ENCODE data around the gene NDUFS5.
"Not testable (repeated sequence)": the region's sequence is repeated elsewhere in the genome, so short reads cannot be mapped to it uniquely, and the experiment has no call there.

NDUFS5 gene

DNA sequence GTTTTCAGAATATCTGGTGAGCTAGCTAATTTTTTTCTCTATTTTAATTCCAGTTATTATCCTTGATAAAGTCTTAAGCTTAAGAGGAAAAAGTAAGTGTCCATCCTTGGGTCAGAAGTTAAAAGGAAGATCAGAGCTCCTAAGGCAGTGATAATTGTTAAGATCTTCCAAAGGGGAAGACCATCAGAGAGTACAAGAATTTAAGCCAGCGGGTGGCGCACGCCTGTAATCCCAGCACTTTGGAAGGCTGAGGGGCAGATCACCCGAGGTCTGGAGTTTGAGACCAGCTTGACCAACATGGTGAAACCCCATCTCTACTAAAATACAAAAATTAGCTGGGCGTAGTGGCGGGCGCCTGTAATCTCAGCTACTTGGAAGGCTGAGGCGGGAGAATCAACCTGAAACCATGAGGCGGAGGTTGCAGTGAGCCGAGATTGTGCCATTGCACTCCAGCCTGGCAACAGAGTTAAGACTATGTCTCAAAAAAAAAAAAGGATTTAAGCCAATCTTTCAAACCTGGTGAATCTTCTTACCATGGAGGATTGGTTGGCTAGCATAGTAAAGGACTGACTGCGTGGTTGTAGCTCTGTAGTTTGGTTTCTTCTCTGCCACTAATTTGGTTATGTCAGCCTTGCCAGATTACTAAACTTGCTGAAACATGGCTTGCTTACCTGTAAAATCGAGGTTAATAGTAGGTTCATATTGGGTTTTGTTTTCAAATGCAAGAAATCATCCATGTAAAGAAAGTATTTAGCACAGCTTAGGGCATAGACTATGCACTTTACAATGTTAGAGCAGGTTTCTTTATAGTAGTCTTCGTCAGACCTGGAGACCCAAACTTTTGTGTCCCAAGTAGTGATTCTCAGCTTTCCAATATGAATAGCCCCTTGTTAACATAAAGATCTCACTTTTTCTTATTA lies 19.2 kb upstream of the NDUFS5 start:
- in situ Hi-C loops (cut with MboI; ENCODE audit: low pct_unique_long_range_greater_than_20kb, low sequenced_read_pairs) = no loop called here
- no peak for DNase-seq

DNA sequence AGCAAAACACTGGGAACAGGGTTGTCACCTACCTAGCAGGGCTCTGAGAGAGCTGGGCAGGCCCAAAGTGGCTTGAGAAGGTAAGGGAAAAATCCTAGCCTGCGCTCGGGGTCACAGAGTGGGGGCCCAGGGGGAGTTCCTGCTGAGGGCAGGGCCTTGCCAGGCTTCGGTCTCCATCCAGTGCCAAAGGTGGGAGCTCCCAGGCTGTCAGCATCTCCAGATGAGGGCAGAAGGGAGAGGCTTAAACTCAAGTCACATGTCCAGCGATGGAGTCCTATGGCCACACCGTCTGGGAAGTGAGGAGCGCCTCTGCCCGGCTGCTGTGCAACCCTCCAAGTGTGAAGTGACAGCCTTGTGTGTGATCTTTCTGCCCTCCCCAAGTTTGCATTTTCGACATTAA lies 11.2 kb upstream of the NDUFS5 start:
- in situ Hi-C loops (cut with MboI; ENCODE audit: low pct_unique_long_range_greater_than_20kb, low sequenced_read_pairs) = not testable (repeated sequence)

DNA sequence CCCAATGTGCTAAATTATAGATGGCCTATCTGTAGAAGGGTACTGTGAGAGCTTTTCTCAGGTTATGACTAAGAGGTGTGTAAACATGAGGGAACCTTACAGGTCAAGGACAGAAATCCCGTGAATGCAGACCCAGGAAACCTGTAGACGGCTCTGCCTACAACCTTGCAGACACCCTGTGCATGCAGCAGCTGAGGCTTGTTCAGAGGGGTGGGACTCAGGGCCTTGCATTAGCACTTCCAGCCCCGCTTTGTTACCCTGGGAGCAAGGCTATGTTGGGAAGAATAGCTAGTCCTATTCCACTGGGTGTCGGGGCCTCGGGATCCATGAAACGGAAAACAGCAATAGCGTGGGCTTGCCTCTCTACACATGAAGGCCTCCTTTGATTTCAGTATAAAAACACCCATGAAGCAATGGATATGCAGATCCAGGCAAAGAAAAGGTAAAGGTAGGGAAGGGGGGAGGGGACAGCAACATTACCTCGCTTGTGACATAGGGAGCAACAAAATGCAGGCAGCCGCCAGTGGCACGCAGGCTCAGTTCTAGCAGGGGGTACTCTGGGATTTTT lies 9.5 kb upstream of the NDUFS5 start:
- in situ Hi-C loops (cut with MboI; ENCODE audit: low pct_unique_long_range_greater_than_20kb, low sequenced_read_pairs) = no loop called here
- DNase-seq = no peak

More for the DNA sequence above, 11.2 kb upstream of the NDUFS5 start:
- not testable (repeated sequence) for DNase-seq

DNA sequence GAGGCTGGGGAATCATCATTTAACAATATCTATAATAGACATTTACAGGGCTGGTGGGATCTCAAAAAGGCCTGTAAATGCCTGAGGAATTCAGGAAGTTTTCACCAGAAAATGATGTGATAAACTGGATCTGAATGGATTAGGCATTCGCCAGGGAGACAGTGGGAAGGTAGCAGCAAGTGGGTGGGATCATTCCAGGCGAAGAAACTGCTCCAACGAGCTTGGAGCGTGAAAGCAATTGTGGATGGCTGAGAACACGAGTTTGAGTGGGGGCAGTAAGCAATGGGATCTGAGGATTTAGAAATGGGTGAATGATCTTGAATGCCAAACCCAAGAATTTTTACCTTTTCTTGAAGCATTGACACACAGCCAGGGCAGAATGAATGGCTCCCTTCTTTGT lies 8.9 kb upstream of the NDUFS5 start:
- DNase-seq = no peak
- in situ Hi-C loops (cut with MboI; ENCODE audit: low pct_unique_long_range_greater_than_20kb, low sequenced_read_pairs) = no loop called here

DNA sequence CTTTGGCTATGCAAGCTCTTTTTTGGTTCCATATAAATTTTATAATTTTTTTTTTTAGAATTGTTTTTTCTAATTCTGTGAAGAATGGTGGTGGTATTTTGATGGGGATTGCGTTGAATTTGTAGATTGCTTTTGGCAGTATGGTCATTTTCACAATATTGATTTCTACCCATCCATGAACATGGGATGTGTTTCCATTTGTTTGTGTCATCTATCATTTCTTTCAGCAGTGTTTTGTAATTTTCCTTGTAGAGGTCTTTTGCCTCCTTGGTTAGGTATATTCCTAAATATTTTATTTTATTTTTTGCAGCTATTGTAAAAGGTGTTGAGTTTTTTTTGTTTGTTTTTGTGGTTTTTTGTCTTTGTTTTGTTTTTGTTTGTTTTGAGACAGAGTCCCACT lies 5.7 kb upstream of the NDUFS5 start:
- in situ Hi-C loops (cut with MboI; ENCODE audit: low pct_unique_long_range_greater_than_20kb, low sequenced_read_pairs); DNase-seq: not testable (repeated sequence)

DNA sequence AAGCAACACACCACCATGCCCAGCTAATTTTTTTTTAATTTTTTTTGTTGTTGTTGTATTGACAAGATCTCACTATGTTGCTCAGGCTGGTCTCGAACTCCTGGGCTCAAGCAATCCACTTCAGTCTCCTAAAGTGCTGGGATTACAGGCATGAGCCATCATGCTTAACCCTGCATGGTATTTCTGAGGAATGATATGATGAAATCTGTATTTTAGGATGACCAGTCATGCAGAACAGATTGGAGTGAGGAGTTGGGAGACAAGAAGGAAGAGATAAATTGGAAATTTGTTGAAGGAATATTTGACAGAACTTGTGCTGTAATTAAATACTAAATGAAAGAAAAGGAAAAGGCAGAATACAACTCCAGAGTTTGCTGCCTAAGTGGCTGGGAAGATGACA lies 4.7 kb upstream of the NDUFS5 start:
- in situ Hi-C loops (cut with MboI; ENCODE audit: low pct_unique_long_range_greater_than_20kb, low sequenced_read_pairs) = no loop called here
- no peak for DNase-seq

DNA sequence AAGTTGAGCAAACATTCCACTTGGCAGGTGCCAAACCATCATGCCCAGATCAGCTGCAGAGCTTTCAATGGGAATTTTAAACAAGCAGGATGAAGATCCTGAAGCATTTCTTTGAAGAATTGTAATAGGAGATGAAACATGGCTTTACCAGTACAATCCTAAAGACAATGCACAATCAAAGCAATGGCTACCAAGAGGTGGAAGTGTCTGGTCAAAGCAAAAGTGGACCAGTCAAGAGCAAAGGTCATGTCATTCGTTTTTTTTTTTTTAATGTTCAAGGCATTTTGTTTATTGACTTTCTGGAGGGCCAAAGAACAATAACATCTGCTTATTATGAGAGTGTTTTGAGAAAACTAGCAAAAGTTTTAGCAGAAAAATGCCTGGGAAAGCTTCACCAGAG lies 3.0 kb upstream of the NDUFS5 start:
- in situ Hi-C loops (cut with MboI; ENCODE audit: low pct_unique_long_range_greater_than_20kb, low sequenced_read_pairs) = no loop called here
- no peak for DNase-seq

DNA sequence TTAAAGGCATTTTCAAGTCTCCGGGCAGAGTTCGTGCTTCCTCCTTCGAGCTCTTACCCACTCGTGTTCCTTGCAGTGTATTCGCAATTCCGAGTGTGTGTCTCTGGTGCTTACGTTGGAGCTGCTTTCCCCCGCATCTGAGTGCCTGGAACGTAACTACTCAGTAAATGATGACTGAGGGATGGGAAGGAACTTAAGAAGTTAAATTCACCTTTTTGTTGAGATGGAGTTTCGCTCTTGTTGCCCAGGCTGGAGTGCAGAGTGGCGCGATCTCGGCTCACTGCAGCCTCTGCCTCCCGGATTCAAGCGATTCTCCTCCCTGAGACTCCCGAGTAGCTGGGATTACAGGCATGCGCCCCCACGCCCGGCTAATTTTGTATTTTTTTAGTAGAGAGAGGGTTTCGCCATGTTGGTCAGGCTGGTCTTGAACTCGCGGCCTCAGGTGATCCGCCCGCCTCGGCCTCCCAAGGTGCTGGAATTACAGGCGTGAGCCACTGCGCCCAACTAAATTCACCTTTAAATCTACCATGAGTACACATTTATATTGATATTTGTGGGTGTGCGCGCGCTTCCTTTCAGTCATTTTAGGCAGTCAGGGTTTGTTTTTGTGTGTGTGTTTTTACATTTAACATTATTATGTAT lies 837 bp downstream of the NDUFS5 start:
- DNase-seq = no peak
- in situ Hi-C loops (cut with MboI; ENCODE audit: low pct_unique_long_range_greater_than_20kb, low sequenced_read_pairs) = no loop called here

DNA sequence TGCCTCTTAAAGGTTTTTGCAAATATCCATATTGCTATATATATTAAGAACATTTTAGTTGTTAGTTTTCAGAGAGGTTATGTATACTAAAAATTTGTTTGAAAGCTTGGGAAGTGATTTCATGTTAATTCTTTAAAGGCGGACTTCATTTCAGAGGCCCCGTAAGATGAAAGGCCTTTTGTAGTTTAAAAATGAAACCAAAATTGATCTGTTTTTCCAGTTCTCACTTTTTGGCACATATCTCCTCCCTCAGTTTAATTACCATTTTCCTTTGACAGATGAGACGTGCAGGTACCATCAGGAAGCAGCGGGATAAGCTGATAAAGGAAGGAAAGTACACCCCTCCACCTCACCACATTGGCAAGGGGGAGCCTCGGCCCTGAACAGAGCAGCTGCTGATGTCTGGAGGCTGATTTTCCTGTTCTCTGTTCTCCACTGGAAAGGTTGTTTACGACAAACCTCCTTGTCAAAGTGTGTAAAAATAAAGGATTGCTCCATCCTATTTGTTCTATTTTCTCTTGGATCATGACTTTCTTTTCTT lies 8.0 kb downstream of the NDUFS5 start:
- in situ Hi-C loops (cut with MboI; ENCODE audit: low pct_unique_long_range_greater_than_20kb, low sequenced_read_pairs) = no loop called here
- no peak for DNase-seq

DNA sequence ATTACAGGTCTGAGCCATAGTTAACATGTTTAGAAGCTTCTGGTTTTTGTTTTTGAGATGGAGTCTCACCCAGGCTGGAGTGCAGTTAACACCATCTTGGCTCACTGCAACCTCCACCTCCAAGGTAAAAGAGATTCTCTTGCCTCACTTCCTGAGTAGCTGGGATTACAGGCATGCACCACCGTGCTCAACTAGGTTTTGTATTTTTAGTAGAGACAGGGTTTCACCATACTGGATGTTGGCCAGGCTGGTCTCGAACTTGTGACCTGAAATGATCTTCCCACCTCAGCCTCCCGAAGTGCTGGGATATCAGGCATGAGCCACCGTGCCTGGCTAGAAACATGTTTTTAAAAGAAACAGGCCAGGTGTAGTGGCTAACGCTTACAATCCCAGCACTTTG lies 10.5 kb downstream of the NDUFS5 start:
- in situ Hi-C loops (cut with MboI; ENCODE audit: low pct_unique_long_range_greater_than_20kb, low sequenced_read_pairs) = no loop called here
- DNase-seq = no peak

DNA sequence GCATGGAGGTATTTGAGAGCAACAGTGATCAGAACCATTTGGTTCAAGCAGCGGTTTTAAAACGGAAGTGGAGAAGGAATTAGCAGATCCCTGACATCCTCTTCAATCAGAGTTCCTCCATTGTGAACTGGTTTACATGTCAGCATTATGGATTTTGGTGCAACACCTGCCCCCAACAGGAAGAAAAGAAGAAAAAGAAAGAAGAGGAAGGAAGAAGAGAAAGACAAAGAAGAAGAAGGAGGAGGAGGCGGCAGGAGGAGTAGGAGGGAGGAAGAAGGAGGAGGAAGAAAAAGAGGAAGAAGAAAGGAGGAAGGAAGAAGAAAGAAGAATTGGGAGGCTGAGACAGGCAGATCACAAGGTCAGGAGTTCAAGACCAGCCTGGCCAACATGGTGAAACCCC lies 17.4 kb downstream of the NDUFS5 start:
- in situ Hi-C loops (cut with MboI; ENCODE audit: low pct_unique_long_range_greater_than_20kb, low sequenced_read_pairs) = no loop called here
- DNase-seq = peak; percentile 72

DNA sequence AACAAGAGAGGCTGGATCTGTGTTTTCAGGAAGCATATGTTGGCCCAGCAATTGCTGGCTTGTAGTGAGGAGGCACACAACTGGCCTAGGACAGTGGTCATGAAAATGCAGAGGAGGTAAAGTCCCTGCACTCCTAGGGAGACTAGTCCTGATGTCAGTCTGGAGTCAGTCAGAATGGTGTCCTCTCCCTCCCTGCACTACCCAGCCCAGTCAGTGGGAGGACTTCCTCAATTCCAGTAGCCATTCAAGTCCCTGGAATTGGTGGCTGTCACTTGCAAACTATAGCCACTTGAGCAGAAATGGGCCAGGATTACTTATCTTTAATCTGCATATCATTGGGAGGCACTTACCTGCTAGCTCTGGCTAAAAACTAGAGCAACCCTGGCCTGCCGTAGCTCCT lies 18.6 kb downstream of the NDUFS5 start:
- peak; percentile 53 for DNase-seq
- in situ Hi-C loops (cut with MboI; ENCODE audit: low pct_unique_long_range_greater_than_20kb, low sequenced_read_pairs) = no loop called here

DNA sequence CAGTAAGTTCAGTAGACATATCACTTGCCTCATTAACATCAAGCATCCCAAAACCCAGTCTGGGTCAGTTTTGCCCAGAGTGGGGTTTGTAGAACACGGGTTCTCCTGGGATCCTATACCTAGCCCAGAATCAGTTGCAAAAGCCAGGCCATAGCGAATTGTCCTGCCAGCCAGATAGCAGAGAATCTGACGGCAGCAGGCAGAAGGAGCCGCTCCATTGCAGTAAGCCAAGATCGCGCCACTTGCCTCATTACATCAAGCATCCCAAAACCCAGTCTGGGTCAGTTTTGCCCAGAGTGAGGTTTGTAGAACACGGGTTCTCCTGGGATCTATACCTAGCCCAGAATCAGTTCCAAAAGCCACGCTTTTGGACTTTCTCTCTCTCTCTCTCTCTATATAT lies 19.1 kb downstream of the NDUFS5 start:
- DNase-seq = no peak
- in situ Hi-C loops (cut with MboI; ENCODE audit: low pct_unique_long_range_greater_than_20kb, low sequenced_read_pairs) = no loop called here

DNA sequence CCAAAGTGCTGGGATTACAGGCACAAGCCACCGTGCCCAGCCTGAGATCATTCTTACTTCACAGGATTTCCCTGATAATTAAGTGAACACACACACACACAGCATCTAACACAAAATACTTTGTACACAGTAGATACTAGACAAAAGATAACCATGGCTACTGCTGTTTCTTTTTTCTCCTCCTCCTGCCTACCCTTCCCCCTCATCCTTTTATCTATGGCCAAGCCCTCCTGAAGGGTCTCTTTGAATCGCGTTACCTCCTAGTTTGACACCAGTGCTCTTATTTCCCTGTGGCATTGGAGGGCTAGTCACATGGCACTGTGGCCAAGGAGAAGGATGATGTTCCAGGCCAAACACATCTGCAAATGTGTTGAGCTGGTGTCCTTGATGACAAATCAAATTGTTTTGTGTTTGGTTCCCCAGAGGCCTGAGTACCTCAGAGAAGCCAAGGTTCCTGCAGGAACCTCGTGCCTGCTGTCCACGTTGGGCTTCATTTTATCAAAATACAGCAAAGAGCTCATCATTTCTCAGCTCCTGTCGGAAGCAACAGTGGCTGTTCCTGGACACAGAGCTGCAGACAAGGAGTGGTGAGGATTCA lies 20.6 kb downstream of the NDUFS5 start:
- no peak for DNase-seq
- in situ Hi-C loops (cut with MboI; ENCODE audit: low pct_unique_long_range_greater_than_20kb, low sequenced_read_pairs) = no loop called here

DNA sequence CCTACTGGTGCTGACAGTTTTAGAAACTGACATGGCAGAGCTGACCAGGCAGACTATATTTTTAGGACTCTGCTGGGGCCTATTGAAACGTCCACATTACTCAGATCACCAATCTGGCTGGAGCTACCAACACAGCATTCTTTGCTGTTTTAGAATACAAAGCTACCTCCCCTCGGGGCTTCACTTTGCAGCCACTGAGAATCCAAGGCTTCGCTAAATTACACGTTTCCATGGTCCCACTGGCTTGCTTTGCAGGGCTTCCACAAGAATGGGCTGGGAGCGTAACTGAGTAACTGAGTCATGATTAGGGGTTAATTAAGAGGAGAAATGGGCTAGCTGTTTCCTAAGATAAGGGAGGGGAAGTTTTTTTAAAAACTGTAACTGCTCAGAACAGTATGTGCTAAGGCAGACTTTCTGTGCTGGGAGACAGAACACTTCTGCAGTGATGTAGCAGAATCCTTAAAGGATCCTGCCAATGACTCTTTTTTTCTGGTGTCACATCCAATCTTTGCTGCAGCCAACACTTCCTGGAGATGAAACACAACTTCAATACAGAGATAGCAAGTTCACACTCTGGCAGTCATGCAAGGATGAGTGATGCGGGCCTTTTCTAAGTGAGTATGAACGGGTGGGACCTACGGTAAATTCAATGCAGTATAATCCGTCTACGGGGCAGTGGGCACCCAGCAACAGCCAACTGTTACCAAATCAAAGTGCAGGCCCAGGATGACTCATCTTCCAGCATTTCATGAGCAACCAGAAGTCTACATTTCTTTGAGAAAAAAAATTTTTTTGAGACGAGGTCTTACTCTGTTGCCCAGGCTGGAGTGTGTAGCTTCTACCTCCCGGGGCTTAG lies 21.5 kb downstream of the NDUFS5 start:
- no peak for DNase-seq
- in situ Hi-C loops (cut with MboI; ENCODE audit: low pct_unique_long_range_greater_than_20kb, low sequenced_read_pairs) = no loop called here

DNA sequence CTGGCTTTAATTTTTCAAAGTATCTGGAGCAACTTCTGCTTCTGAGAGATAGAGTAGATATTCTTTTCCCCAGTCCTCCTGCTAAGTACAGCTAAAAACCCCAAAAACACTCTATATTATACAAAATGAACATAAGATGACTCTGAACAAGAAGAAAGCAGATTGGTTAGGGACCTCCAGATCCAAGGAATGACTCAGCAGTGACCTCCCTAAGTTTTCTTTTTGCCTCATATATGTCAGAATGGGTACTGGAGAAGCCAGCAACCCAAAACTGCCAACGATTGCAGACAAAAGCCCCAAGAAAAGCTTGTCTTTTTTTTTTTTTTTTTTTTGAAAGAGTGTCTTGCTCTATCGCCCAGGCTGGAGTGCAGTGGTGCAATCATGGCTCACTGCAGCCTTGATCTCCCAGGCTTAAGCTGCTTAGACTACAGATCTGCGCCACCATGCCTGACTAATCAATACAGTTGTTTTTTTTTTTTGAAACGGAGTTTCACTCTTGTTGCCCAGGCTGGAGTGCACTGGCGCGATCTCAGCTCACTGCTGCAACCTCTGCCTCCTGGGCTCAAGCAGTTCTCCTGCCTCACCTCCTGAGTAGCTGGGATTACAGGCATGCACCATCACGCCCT lies 22.7 kb downstream of the NDUFS5 start:
- in situ Hi-C loops (cut with MboI; ENCODE audit: low pct_unique_long_range_greater_than_20kb, low sequenced_read_pairs) = no loop called here
- no peak for DNase-seq

DNA sequence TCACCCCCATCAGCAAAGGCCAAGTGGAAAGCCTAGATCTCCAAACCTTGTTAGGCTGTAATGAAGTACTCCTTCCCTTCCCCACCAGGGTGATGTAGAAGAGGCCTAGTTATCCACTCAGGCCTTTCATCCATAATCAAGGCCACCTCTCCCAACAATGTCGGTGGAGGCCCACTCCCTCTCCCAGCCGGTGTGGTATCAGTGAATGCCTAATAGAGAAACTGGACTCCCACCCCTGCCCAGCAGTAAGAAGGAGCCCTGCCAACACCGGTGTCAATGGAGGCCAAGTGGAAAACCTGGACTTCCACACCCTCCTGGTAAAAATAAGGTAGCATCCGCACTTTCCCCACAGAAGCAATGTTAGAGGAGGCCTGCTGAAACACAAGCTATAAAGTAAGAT lies 23.9 kb downstream of the NDUFS5 start:
- in situ Hi-C loops (cut with MboI; ENCODE audit: low pct_unique_long_range_greater_than_20kb, low sequenced_read_pairs) = no loop called here
- DNase-seq = no peak

DNA sequence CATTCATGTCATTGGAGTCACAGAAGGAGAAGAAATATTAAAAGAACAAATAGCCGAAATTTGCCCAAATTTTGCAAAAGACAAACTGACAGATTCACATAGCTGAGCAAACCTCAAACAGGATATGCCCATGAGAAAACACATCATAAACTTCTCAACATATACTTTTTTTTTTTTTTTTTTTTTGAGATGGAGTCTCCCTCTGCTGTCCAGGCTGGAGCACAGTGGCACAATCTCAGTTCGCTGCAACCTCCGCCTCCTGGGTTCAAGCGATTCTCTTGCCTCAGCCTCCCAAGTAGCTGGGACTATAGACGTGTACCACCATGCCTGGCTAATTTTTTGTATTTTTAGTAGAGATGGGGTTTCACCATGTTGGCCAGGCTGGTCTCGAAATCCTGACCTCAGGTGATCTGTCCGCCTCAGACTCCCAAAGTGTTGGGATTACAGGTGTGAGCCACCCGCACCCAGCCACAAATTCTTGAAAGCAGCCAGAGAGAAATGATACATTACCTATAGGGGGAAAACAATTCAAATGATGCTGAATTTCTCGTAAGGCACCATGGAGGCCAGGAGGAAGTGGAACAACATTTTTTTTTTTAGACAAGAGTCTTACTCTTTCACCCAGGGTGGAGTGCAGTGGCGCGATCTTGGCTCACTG lies 25.2 kb downstream of the NDUFS5 start:
- in situ Hi-C loops (cut with MboI; ENCODE audit: low pct_unique_long_range_greater_than_20kb, low sequenced_read_pairs); DNase-seq: not testable (repeated sequence)
